ENCODE results near the gene DAGLB. TPM values are rescaled to one million over a fixed set of nuclear protein-coding genes. Genes with fewer than 3 reads are reported as not detected.

The DAGLB gene
- total RNA-seq, 1 experiment from 2014 or later = 22.3 TPM

GRCh38 chr7:6461946-6462550, 14.3 kb upstream of the DAGLB start:
- H3K4me1 ChIP-seq (ENCODE audit: control insufficient read depth, insufficient read depth, low read length) = no peaks in the 10 kb centered on the region
- ChIA-PET CTCF (no interaction called here), POLR2A (no interaction called here)
- no peak overlapping the region for H3K4me3 ChIP-seq (ENCODE audit: low read depth in 2 of 2, low read length in 2 of 2)
- no peak overlapping the region for H3K27ac ChIP-seq (ENCODE audit: low read length)
- ATAC-seq (no peak), DNase-seq (ENCODE audit: low read depth, low spot score) (no peak)
- intact Hi-C loops (cut with micrococcal nuclease; ENCODE audit: unreplicated experiment) = no loop called here
- H3K9me3 ChIP-seq (ENCODE audit: control insufficient read depth, insufficient read depth, low read depth, low read length) = 0 out of 2 replicates have a peak, but pooled peaks cover 4% of the 10 kb centered on the region
- in situ Hi-C loops (cut with HindIII; ENCODE audit: low pct_unique_long_range_greater_than_20kb, low sequenced_read_pairs) = no loop called here
- H3K27me3 ChIP-seq (ENCODE audit: control insufficient read depth, insufficient read depth, low read length) = no peaks in the 10 kb centered on the region
- TF ChIP-seq POLR2AphosphoS5 (IDR thresholded peaks at IDR 0.05; ENCODE audit: low read depth, low read length) (no peak), SIN3A (IDR thresholded peaks at IDR 0.05; ENCODE audit: borderline replicate concordance, insufficient read depth, low read depth, low read length) (no peak), TCF7L2 (IDR thresholded peaks at IDR 0.05; ENCODE audit: low read depth, low read length) (no peak)
- TF ChIP-seq, protein P1, sequence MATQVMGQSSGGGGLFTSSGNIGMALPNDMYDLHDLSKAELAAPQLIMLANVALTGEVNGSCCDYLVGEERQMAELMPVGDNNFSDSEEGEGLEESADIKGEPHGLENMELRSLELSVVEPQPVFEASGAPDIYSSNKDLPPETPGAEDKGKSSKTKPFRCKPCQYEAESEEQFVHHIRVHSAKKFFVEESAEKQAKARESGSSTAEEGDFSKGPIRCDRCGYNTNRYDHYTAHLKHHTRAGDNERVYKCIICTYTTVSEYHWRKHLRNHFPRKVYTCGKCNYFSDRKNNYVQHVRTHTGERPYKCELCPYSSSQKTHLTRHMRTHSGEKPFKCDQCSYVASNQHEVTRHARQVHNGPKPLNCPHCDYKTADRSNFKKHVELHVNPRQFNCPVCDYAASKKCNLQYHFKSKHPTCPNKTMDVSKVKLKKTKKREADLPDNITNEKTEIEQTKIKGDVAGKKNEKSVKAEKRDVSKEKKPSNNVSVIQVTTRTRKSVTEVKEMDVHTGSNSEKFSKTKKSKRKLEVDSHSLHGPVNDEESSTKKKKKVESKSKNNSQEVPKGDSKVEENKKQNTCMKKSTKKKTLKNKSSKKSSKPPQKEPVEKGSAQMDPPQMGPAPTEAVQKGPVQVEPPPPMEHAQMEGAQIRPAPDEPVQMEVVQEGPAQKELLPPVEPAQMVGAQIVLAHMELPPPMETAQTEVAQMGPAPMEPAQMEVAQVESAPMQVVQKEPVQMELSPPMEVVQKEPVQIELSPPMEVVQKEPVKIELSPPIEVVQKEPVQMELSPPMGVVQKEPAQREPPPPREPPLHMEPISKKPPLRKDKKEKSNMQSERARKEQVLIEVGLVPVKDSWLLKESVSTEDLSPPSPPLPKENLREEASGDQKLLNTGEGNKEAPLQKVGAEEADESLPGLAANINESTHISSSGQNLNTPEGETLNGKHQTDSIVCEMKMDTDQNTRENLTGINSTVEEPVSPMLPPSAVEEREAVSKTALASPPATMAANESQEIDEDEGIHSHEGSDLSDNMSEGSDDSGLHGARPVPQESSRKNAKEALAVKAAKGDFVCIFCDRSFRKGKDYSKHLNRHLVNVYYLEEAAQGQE (IDR thresholded peaks at IDR 0.05; ENCODE audit: insufficient read depth in 1 of 2, low read depth in 2 of 2, low read length in 1 of 2) = no peak
- TF ChIP-seq, protein P2, sequence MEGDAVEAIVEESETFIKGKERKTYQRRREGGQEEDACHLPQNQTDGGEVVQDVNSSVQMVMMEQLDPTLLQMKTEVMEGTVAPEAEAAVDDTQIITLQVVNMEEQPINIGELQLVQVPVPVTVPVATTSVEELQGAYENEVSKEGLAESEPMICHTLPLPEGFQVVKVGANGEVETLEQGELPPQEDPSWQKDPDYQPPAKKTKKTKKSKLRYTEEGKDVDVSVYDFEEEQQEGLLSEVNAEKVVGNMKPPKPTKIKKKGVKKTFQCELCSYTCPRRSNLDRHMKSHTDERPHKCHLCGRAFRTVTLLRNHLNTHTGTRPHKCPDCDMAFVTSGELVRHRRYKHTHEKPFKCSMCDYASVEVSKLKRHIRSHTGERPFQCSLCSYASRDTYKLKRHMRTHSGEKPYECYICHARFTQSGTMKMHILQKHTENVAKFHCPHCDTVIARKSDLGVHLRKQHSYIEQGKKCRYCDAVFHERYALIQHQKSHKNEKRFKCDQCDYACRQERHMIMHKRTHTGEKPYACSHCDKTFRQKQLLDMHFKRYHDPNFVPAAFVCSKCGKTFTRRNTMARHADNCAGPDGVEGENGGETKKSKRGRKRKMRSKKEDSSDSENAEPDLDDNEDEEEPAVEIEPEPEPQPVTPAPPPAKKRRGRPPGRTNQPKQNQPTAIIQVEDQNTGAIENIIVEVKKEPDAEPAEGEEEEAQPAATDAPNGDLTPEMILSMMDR (IDR thresholded peaks at IDR 0.05) = no peak
- peaks cover 29% of the 10 kb centered on the region for H3K36me3 ChIP-seq (ENCODE audit: control insufficient read depth, insufficient read depth, low read length)
- BruUV-seq (replicated peaks) = no TSS peak

DNA sequence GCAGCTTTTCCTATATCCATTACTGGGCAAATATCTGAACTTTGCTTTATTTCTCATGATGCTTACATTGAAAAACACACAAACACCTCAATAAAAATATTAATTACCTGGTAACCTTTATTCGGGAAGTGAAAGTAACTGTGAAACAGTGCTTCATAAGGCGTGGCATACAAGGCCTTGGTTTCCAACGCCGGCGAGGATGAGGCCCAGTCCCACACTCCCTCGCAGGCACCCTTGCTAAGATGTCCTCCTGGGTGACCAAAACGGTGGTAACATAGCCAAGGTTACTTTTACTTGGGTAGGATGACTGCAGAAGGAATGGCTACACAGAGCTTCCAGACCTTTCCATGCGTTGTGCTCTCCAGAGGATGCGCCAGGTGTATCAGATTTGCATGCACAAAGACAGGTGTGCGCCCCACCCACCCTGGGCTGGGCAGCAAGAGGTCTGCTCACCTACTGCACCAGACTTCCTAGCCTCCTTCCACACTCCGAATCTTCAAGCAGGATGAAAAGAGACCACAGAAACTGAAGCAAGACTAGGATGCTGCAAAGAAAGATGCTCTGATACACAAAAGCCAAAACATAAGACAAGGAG, 13.3 kb upstream of the DAGLB start:
- CTCF ChIA-PET = no interaction called here
- intact Hi-C loops (cut with micrococcal nuclease; ENCODE audit: unreplicated experiment) = no loop called here

More for the DNA sequence above, 13.3 kb upstream of the DAGLB start:
- Histone ChIP-seq H3K9me3 (ENCODE audit: control insufficient read depth, insufficient read depth, low read depth, low read length) (no peaks in the 10 kb centered on the region), H3K36me3 (ENCODE audit: control insufficient read depth, insufficient read depth, low read length) (peaks cover 21% of the 10 kb centered on the region), H3K27ac (ENCODE audit: low read length) (no peak overlapping the region), H3K4me1 (ENCODE audit: control insufficient read depth, insufficient read depth, low read length) (no peaks in the 10 kb centered on the region), H3K4me3 (ENCODE audit: low read depth in 2 of 2, low read length in 2 of 2) (no peak overlapping the region), H3K27me3 (ENCODE audit: control insufficient read depth, insufficient read depth, low read length) (no peaks in the 10 kb centered on the region)
- no TSS peak for BruUV-seq (replicated peaks)
- POLR2A ChIA-PET = no interaction called here
- no peak for TF ChIP-seq POLR2AphosphoS5 (IDR thresholded peaks at IDR 0.05; ENCODE audit: low read depth, low read length)
- no peak for TF ChIP-seq TCF7L2 (IDR thresholded peaks at IDR 0.05; ENCODE audit: low read depth, low read length)
- TF ChIP-seq, protein P2 (IDR thresholded peaks at IDR 0.05) = no peak
- TF ChIP-seq SIN3A (IDR thresholded peaks at IDR 0.05; ENCODE audit: borderline replicate concordance, insufficient read depth, low read depth, low read length) = no peak
- TF ChIP-seq, protein P1 (IDR thresholded peaks at IDR 0.05; ENCODE audit: insufficient read depth in 1 of 2, low read depth in 2 of 2, low read length in 1 of 2) = no peak
- no peak for DNase-seq (ENCODE audit: low read depth, low spot score)
- ATAC-seq = no peak
- in situ Hi-C loops (cut with HindIII; ENCODE audit: low pct_unique_long_range_greater_than_20kb, low sequenced_read_pairs) = no loop called here

Data from Panc1 (cell line).